CD4-positive, alpha-beta T cell treated with Interleukin-17A for 1 hour (primary cell): ENCODE data around the gene FAM240A.

Experiments
- DNase-seq: peaks from one replicate; pipeline ENCODE4 v3.0.0-alpha.2; 2020

FAM240A gene

GRCh38 chr3:46664188-46664970 is 52.1 kb downstream of the FAM240A start:
- DNase-seq: no peak

GRCh38 chr3:46664971-46665762 is 52.8 kb downstream of the FAM240A start:
- DNase-seq: no peak

- DNase-seq: no peak
Observed at GRCh38 chr3:46665763-46666452, 53.6 kb downstream of the FAM240A start.

- DNase-seq: no peak
Observed at GRCh38 chr3:46666453-46666845, 54.1 kb downstream of the FAM240A start.

GRCh38 chr3:46667061-46667621 is 54.8 kb downstream of the FAM240A start:
- no peak for DNase-seq

- no peak for DNase-seq
Observed at GRCh38 chr3:46667657-46668056, 55.3 kb downstream of the FAM240A start.

GRCh38 chr3:46668116-46668515 is 55.8 kb downstream of the FAM240A start:
- DNase-seq: no peak

GRCh38 chr3:46668591-46668990 is 56.3 kb downstream of the FAM240A start:
- no peak for DNase-seq

- DNase-seq: no peak
Observed at GRCh38 chr3:46669191-46669999, 57.1 kb downstream of the FAM240A start.

- DNase-seq: no peak
Observed at GRCh38 chr3:46670000-46670890, 57.9 kb downstream of the FAM240A start.

GRCh38 chr3:46670891-46671427 is 58.6 kb downstream of the FAM240A start:
- DNase-seq: no peak

- DNase-seq: no peak
Observed at GRCh38 chr3:46671541-46672348, 59.4 kb downstream of the FAM240A start.

- DNase-seq: no peak
Observed at GRCh38 chr3:46672349-46672695, 60.0 kb downstream of the FAM240A start.

- no peak for DNase-seq
Observed at GRCh38 chr3:46673151-46674030, 61.1 kb downstream of the FAM240A start.

- no peak for DNase-seq
Observed at GRCh38 chr3:46674031-46674845, 61.9 kb downstream of the FAM240A start.

GRCh38 chr3:46675426-46675825 is 63.1 kb downstream of the FAM240A start:
- DNase-seq: no peak
